Thyroid gland (tissue), 4 donors: ENCODE measurements around the gene KAZN.

Experiments
- CTCF ChIP-seq, 6 experiments: fragments of 200-600 bp in 3 of 6; fragments of 450-650 bp in 3 of 6; sonication (generic) in 3 of 6; IDR thresholded peaks; one replicate each; pipeline ENCODE4 v1.5.1; 2016 to 2019; ENCODE audit warnings: antibody characterized with exemption in 6 of 6, mild to moderate bottlenecking in 2 of 6, inconsistent platforms in 1 of 6, moderate library complexity in 1 of 6
- POLR2A ChIP-seq, 2 donors: fragments of 450-650 bp; IDR thresholded peaks; one replicate each; pipeline ENCODE4 v1.6.1; 2017; ENCODE audit warnings: antibody characterized with exemption in 2 of 2, mild to moderate bottlenecking in 2 of 2, moderate library complexity in 1 of 2

- TF ChIP-seq CTCF (IDR thresholded peaks at IDR 0.05) (no peak), POLR2A (IDR thresholded peaks at IDR 0.05) (no peak)
Observed at GRCh38 chr1:14615549-14616218, 17.2 kb downstream of the KAZN start.
